ENCODE measurements around the gene SKAP2. TPM values are rescaled to one million over a fixed set of nuclear protein-coding genes. Genes with fewer than 3 reads are reported as not detected.

SKAP2 gene
- total RNA-seq, 1 experiment from 2014 or later = 66.8 TPM

- no peak for TF ChIP-seq CTCF (IDR thresholded peaks at IDR 0.05)
- TF ChIP-seq REST (IDR thresholded peaks at IDR 0.05; ENCODE audit: insufficient read depth in 1 of 2, low read depth in 2 of 2, low read length in 1 of 2) = no peak
- no peak for TF ChIP-seq TCF7L2 (IDR thresholded peaks at IDR 0.05; ENCODE audit: low read depth, low read length)
- no peak for TF ChIP-seq SIN3A (IDR thresholded peaks at IDR 0.05; ENCODE audit: borderline replicate concordance, insufficient read depth, low read depth, low read length)
- ATAC-seq = no peak
- no peaks in the 10 kb centered on the region for H3K36me3 ChIP-seq (ENCODE audit: control insufficient read depth, insufficient read depth, low read length)
- DNase-seq (ENCODE audit: low read depth, low spot score) = no peak
- H3K4me1 ChIP-seq (ENCODE audit: control insufficient read depth, insufficient read depth, low read length) = no peaks in the 10 kb centered on the region
- intact Hi-C loops (cut with micrococcal nuclease; ENCODE audit: unreplicated experiment) (no loop called here), in situ Hi-C loops (cut with HindIII; ENCODE audit: low pct_unique_long_range_greater_than_20kb, low sequenced_read_pairs) (no loop called here)
- H3K4me3 ChIP-seq (ENCODE audit: low read depth in 2 of 2, low read length in 2 of 2) = no peak overlapping the region
- no peaks in the 10 kb centered on the region for H3K27me3 ChIP-seq (ENCODE audit: control insufficient read depth, insufficient read depth, low read length)
- ChIA-PET CTCF (no interaction called here), POLR2A (no interaction called here)
- H3K9me3 ChIP-seq (ENCODE audit: control insufficient read depth, insufficient read depth, low read depth, low read length) = no peaks in the 10 kb centered on the region
- no TSS peak for BruUV-seq (replicated peaks)
- no peak overlapping the region for H3K27ac ChIP-seq (ENCODE audit: low read length)
Measured at GRCh38 chr7:26729150-26729775, 135.1 kb downstream of the SKAP2 start.

- ChIA-PET POLR2A (no interaction called here), CTCF (no interaction called here)
- intact Hi-C loops (cut with micrococcal nuclease; ENCODE audit: unreplicated experiment) = no loop called here
- H3K27ac ChIP-seq (ENCODE audit: low read length) = no peak overlapping the region
- TF ChIP-seq SIN3A (IDR thresholded peaks at IDR 0.05; ENCODE audit: borderline replicate concordance, insufficient read depth, low read depth, low read length) (no peak), CTCF (IDR thresholded peaks at IDR 0.05) (no peak), REST (IDR thresholded peaks at IDR 0.05; ENCODE audit: insufficient read depth in 1 of 2, low read depth in 2 of 2, low read length in 1 of 2) (no peak), POLR2AphosphoS5 (IDR thresholded peaks at IDR 0.05; ENCODE audit: low read depth, low read length) (no peak), TCF7L2 (IDR thresholded peaks at IDR 0.05; ENCODE audit: low read depth, low read length) (no peak)
- DNase-seq (ENCODE audit: low read depth, low spot score) (no peak), ATAC-seq (no peak)
- H3K4me3 ChIP-seq (ENCODE audit: low read depth in 2 of 2, low read length in 2 of 2) = no peak overlapping the region
- no TSS peak for BruUV-seq (replicated peaks)
- in situ Hi-C loops (cut with HindIII; ENCODE audit: low pct_unique_long_range_greater_than_20kb, low sequenced_read_pairs) = no loop called here
- no peaks in the 10 kb centered on the region for H3K27me3 ChIP-seq (ENCODE audit: control insufficient read depth, insufficient read depth, low read length)
- H3K4me1 ChIP-seq (ENCODE audit: control insufficient read depth, insufficient read depth, low read length) = no peaks in the 10 kb centered on the region
- H3K36me3 ChIP-seq (ENCODE audit: control insufficient read depth, insufficient read depth, low read length) = no peaks in the 10 kb centered on the region
- no peaks in the 10 kb centered on the region for H3K9me3 ChIP-seq (ENCODE audit: control insufficient read depth, insufficient read depth, low read depth, low read length)
Measured at GRCh38 chr7:26726051-26726450, 138.3 kb downstream of the SKAP2 start.

All from Panc1 (cell line).